T-helper 2 cell treated with Interferon-gamma antibody and Interleukin-4, amounts not matched to agents 5 μg/mL and 100 μg/mL, for 36 hours (primary cell): ENCODE results near the gene GRIK4.
"Not testable (repeated sequence)": the region's sequence is repeated elsewhere in the genome, so short reads cannot be mapped to it uniquely, and the experiment has no call there.

Source experiments
- DNase-seq: peaks from one replicate; pipeline ENCODE4 v3.0.0; 2021; ENCODE audit warnings: low spot score
- H3K27ac Mint-ChIP-seq: one replicate; pipeline ENCODE4 v1.8.0; 2021; ENCODE audit warnings: mild to moderate bottlenecking, mixed read lengths
- H3K27me3 Mint-ChIP-seq: one replicate; pipeline ENCODE4 v1.8.0; 2021; ENCODE audit warnings: low read depth, mixed read lengths
- H3K36me3 Mint-ChIP-seq: one replicate; pipeline ENCODE4 v1.8.0; 2021; ENCODE audit warnings: low read depth, mixed read lengths
- H3K4me1 Mint-ChIP-seq: one replicate; pipeline ENCODE4 v1.8.0; 2021; ENCODE audit warnings: low read depth, mixed read lengths
- H3K4me3 Mint-ChIP-seq: one replicate; pipeline ENCODE4 v1.8.0; 2022; ENCODE audit warnings: mild to moderate bottlenecking, moderate library complexity, mixed read lengths
- H3K9me3 Mint-ChIP-seq: one replicate; pipeline ENCODE4 v1.8.0; 2021; ENCODE audit warnings: mixed read lengths

Gene GRIK4

DNA sequence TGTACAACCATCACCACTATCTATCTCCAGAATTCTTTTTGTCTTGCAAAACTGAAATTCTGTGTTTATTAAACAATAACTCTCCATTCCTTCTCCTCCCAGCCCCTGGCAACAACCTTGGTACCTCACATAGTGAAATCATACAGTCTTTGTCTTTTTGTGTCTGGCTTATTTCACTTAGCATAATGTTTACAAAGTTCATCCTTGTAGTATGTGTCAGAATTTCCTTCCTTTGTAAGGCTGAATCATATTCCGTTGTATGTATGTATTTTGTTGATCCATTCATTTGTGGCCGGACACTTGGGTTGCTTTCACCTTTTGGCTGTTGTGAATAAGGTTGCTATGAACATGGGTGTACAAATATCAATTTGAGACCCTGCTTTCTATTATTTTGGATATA lies 268.7 kb downstream of the GRIK4 start:
- H3K4me3 Mint-ChIP-seq: no peak overlapping the region
- H3K27me3 Mint-ChIP-seq: no peaks in the 10 kb centered on the region
- H3K4me1 Mint-ChIP-seq: no peaks in the 10 kb centered on the region
- no peak overlapping the region for H3K27ac Mint-ChIP-seq
- DNase-seq: no peak
- H3K9me3 Mint-ChIP-seq: no peaks in the 10 kb centered on the region
- no peaks in the 10 kb centered on the region for H3K36me3 Mint-ChIP-seq

DNA sequence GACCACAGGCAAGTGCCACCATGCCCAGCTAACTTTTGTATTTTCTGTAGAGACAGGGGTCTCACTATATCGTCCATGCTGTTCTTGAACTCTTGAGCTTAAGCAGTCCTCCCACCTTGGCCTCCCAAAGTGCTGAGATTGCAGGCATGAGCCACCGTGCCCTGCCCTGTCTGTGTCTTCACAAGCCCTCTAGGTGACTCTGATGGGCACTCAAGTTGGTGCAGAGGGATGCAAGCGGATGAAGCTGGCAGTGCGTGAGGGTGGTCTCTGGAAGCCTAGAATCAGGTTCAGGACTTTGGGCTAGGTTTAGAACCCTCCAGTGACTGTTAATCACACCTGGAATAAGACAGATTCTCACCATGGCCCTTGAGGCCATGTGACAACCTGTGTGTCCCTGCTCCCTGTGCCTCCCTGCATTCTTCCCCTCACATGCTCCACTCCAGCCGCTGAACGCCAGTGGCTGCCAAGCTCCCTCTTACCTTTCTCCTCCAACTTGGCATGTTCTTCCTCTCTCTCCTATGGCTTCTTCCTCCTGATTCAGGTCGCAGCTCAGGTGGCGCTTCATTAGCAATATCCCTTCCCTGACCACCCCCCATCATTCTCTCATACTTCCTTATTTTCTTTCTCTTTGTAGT lies 270.1 kb downstream of the GRIK4 start:
- no peak overlapping the region for H3K27ac Mint-ChIP-seq
- no peak overlapping the region for H3K4me3 Mint-ChIP-seq
- no peaks in the 10 kb centered on the region for H3K36me3 Mint-ChIP-seq
- no peak for DNase-seq
- no peaks in the 10 kb centered on the region for H3K27me3 Mint-ChIP-seq
- H3K9me3 Mint-ChIP-seq: no peaks in the 10 kb centered on the region
- no peaks in the 10 kb centered on the region for H3K4me1 Mint-ChIP-seq

GRCh38 chr11:120784566-120785251 lies 273.2 kb downstream of the GRIK4 start:
- Mint-ChIP-seq H3K27ac (no peak overlapping the region), H3K9me3 (no peaks in the 10 kb centered on the region), H3K36me3 (no peaks in the 10 kb centered on the region), H3K27me3 (no peaks in the 10 kb centered on the region), H3K4me1 (no peaks in the 10 kb centered on the region), H3K4me3 (no peak overlapping the region)
- DNase-seq: no peak

DNA sequence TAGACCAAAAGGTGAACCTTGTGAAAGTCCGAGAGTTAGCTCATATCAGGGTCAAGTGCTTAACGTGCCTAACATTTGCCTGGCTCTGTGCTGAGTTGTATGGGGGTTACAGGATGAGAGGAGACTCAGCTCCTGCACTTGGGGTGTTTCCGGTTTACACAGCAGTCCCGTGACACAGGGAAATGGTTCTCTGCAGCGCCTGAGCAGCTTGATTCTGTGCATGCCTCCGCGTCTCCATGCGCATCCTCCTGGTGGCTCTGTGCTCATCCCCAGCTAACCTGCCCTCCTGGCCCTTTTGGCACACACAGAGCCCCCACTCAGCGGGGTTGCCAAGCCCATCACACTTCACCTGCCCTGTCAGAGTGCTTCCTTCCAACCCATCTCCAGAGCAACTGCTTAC lies 274.0 kb downstream of the GRIK4 start:
- H3K36me3 Mint-ChIP-seq: no peaks in the 10 kb centered on the region
- no peak overlapping the region for H3K27ac Mint-ChIP-seq
- no peaks in the 10 kb centered on the region for H3K4me1 Mint-ChIP-seq
- no peaks in the 10 kb centered on the region for H3K27me3 Mint-ChIP-seq
- no peak overlapping the region for H3K4me3 Mint-ChIP-seq
- no peak for DNase-seq
- no peaks in the 10 kb centered on the region for H3K9me3 Mint-ChIP-seq

GRCh38 chr11:120786206-120786735 lies 274.7 kb downstream of the GRIK4 start:
- no peak overlapping the region for H3K27ac Mint-ChIP-seq
- no peaks in the 10 kb centered on the region for H3K36me3 Mint-ChIP-seq
- no peak overlapping the region for H3K4me3 Mint-ChIP-seq
- H3K27me3 Mint-ChIP-seq: no peaks in the 10 kb centered on the region
- no peaks in the 10 kb centered on the region for H3K4me1 Mint-ChIP-seq
- no peak for DNase-seq
- H3K9me3 Mint-ChIP-seq: no peaks in the 10 kb centered on the region

GRCh38 chr11:120787224-120787623 lies 275.7 kb downstream of the GRIK4 start:
- DNase-seq, H3K4me3 Mint-ChIP-seq, H3K9me3 Mint-ChIP-seq, H3K4me1 Mint-ChIP-seq, H3K27ac Mint-ChIP-seq, H3K27me3 Mint-ChIP-seq, H3K36me3 Mint-ChIP-seq: not testable (repeated sequence)

DNA sequence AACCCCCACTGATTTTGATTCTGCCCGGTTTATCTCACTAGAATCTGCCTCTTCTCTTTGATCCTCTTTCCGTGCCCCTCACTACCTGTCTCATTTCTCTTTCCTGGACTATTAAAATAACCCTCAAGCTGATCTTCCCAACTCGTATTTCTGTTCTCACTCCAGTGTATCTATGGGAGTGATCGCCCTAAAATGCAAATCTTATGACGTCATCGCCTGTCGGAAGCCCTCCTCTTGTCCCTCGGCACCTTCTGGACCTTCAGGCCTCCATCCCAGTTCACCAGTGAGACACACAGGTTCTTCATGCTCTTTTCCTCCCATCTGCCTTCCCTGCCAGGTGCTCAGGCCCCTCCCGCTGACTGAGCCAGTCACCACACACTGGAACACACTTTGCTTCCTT lies 277.8 kb downstream of the GRIK4 start:
- Mint-ChIP-seq H3K4me1 (no peaks in the 10 kb centered on the region), H3K27me3 (no peaks in the 10 kb centered on the region), H3K4me3 (no peak overlapping the region), H3K27ac (no peak overlapping the region), H3K36me3 (no peaks in the 10 kb centered on the region), H3K9me3 (no peaks in the 10 kb centered on the region)
- no peak for DNase-seq

DNA sequence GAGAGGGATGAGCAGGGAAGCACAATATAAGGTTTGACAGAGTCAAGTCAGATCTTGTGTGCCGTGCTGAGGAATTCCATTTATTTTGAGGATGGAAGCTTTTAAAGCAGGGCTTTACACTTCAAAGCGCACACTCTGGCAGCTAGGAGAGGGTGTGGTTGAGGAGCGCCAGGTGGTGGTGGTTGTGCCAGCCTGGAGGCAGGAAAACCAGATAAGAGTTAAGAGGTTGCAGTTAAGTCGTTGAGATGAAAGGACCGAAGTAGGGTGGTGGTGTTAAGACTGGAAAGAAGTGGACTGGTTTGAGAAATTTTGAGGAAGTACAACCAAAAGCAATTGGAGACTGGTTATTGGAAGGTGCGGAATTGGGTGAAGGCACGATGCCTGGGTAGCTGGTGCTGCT lies 280.8 kb downstream of the GRIK4 start:
- Mint-ChIP-seq H3K27me3 (no peaks in the 10 kb centered on the region), H3K27ac (no peak overlapping the region), H3K36me3 (no peaks in the 10 kb centered on the region), H3K4me1 (no peaks in the 10 kb centered on the region), H3K9me3 (no peaks in the 10 kb centered on the region), H3K4me3 (no peak overlapping the region)
- no peak for DNase-seq

GRCh38 chr11:120793150-120793549 lies 281.6 kb downstream of the GRIK4 start:
- Mint-ChIP-seq H3K36me3 (no peaks in the 10 kb centered on the region), H3K4me1 (no peaks in the 10 kb centered on the region), H3K27me3 (no peaks in the 10 kb centered on the region), H3K9me3 (no peaks in the 10 kb centered on the region), H3K27ac (no peak overlapping the region), H3K4me3 (no peak overlapping the region)
- DNase-seq: no peak

- Mint-ChIP-seq H3K9me3 (no peaks in the 10 kb centered on the region), H3K4me1 (no peaks in the 10 kb centered on the region), H3K4me3 (no peak overlapping the region), H3K27me3 (no peaks in the 10 kb centered on the region), H3K36me3 (no peaks in the 10 kb centered on the region), H3K27ac (no peak overlapping the region)
- DNase-seq: no peak
These were observed 282.4 kb downstream of the GRIK4 start for GRCh38 chr11:120793806-120794479.

GRCh38 chr11:120794748-120795147 lies 283.2 kb downstream of the GRIK4 start:
- H3K9me3 Mint-ChIP-seq: no peaks in the 10 kb centered on the region
- DNase-seq: no peak
- no peak overlapping the region for H3K27ac Mint-ChIP-seq
- H3K27me3 Mint-ChIP-seq: no peaks in the 10 kb centered on the region
- no peak overlapping the region for H3K4me3 Mint-ChIP-seq
- H3K4me1 Mint-ChIP-seq: no peaks in the 10 kb centered on the region
- no peaks in the 10 kb centered on the region for H3K36me3 Mint-ChIP-seq

GRCh38 chr11:120795185-120795584 lies 283.6 kb downstream of the GRIK4 start:
- no peak overlapping the region for H3K27ac Mint-ChIP-seq
- no peaks in the 10 kb centered on the region for H3K4me1 Mint-ChIP-seq
- H3K36me3 Mint-ChIP-seq: no peaks in the 10 kb centered on the region
- H3K4me3 Mint-ChIP-seq: no peak overlapping the region
- no peak for DNase-seq
- no peaks in the 10 kb centered on the region for H3K9me3 Mint-ChIP-seq
- H3K27me3 Mint-ChIP-seq: no peaks in the 10 kb centered on the region

- no peak overlapping the region for H3K27ac Mint-ChIP-seq
- no peak overlapping the region for H3K4me3 Mint-ChIP-seq
- no peaks in the 10 kb centered on the region for H3K27me3 Mint-ChIP-seq
- H3K4me1 Mint-ChIP-seq: no peaks in the 10 kb centered on the region
- H3K9me3 Mint-ChIP-seq: no peaks in the 10 kb centered on the region
- no peak for DNase-seq
- H3K36me3 Mint-ChIP-seq: no peaks in the 10 kb centered on the region
These were observed 285.6 kb downstream of the GRIK4 start for GRCh38 chr11:120797143-120797542.

DNA sequence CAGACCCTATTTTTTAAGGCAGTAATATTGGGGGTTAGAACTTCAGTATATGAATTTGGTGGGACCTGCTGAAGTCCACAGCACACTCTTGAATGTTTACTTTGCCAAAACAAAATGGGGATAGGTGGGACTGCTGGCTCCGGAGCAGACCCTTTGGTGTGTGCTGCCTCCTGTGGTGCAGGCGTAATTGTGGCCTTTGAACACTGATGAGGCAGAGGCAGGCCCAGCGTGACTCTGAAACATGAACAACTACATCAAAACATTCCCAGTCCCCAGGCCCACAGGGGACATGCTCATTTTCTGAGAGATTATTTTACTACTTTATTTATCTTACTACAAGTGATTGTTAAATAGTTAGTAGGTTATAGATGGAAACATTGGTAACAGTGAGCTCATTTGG lies 287.3 kb downstream of the GRIK4 start:
- no peaks in the 10 kb centered on the region for H3K4me1 Mint-ChIP-seq
- H3K9me3 Mint-ChIP-seq: no peaks in the 10 kb centered on the region
- no peaks in the 10 kb centered on the region for H3K36me3 Mint-ChIP-seq
- H3K27me3 Mint-ChIP-seq: no peaks in the 10 kb centered on the region
- H3K27ac Mint-ChIP-seq: no peak overlapping the region
- no peak overlapping the region for H3K4me3 Mint-ChIP-seq
- DNase-seq: no peak
